Measurements from ENCODE around the gene CPNE7. TPM values are rescaled to one million over a fixed set of nuclear protein-coding genes. Genes with fewer than 3 reads are reported as not detected.

CPNE7 gene
- 5.1 and 17.0 TPM in 2 replicates for total RNA-seq (2014; rRNA removed; shearing (Covaris generic))

GRCh38 chr16:89575247-89576152 is at the start of gene CPNE7:
CPNE7 (plus strand) TSS chr16:89575758; CDS start chr16:89575898, 140 bp downstream.
- in situ Hi-C loops (cut with HindIII; ENCODE audit: low sequenced_read_pairs) = no loop called here
- DNase-seq (ENCODE audit: low spot score) = no peak

- DNase-seq (ENCODE audit: low spot score) = no peak
- in situ Hi-C loops (cut with HindIII; ENCODE audit: low sequenced_read_pairs) = no loop called here
Observed at GRCh38 chr16:89529097-89529496, 46.5 kb upstream of the CPNE7 start.

DNA sequence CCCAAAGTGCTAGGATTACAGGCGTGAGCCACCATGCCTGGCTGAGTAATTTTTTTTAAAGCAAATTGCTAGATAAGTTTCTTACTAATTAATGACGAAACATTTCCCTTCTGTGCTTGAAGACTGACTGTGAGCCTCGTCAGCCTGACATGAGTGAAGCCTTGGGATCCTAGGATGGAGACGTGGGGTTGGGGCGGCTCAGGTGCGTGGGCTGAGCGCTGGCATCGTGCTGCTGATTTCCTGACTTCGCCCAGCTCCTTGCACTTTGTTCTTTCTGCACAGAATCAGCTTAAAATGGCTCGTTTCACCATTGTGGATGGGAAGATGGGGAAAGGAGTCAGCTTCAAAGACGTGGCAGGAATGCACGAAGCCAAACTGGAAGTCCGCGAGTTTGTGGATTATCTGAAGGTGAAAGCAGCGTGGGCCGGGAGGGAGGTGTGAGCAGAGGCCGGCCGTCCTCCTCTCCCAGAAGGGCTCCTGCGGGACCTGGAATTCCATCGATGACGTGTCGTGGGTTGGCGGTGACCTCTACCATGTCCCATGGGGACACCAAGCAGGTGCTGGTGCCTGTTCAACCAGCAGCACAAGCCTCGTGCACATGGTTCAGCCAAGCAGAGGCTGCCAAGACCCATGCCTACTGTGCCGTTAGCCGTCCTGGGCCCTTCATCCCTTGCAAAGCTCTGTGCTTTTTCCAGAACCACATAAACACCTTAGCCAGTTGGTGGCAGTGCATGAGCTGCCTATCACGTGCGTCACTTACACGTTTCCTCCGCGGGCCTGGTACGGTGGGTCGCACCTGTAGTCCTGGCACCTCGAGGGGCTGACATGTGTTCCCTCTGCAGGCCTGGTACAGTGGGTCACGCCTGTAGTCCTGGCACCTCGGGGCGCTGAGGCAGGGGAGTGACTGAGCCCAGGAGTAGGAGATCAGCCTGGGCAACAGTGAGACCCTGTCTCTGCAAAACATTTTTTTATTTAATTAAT is 44.9 kb upstream of the CPNE7 start:
- in situ Hi-C loops (cut with HindIII; ENCODE audit: low sequenced_read_pairs) = no loop called here

DNA sequence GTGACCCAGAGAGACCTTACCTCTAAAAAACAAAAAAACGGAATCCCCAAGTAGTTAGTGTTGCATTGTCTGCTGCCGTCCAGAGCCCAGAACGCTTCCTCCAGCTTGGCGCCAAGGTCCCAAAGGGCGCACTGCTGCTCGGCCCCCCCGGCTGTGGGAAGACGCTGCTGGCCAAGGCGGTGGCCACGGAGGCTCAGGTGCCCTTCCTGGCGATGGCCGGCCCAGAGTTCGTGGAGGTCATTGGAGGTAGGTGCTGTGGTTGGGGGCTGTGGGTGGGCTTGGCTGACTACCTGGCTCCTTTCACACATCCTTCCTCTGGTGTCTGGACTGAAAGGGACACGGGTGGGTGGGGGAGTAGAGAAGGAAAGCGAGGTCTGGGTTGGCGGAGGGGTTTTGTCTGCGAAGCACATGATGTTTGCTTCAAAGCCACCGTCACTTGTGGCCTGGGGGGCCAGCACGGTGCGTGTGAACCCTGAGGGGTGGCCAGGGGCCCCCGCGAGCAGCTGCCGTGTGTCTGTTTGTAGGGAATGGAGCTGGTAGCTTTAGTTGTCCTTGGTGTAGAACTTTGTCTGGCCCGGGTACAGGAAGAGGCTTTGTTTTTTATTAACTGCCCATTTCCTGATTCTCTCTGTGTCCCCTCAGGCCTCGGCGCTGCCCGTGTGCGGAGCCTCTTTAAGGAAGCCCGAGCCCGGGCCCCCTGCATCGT is 43.6 kb upstream of the CPNE7 start:
- in situ Hi-C loops (cut with HindIII; ENCODE audit: low sequenced_read_pairs) = no loop called here
- DNase-seq (ENCODE audit: low spot score) = no peak

More for the DNA sequence above, 44.9 kb upstream of the CPNE7 start:
- DNase-seq (ENCODE audit: low spot score) = no peak

DNA sequence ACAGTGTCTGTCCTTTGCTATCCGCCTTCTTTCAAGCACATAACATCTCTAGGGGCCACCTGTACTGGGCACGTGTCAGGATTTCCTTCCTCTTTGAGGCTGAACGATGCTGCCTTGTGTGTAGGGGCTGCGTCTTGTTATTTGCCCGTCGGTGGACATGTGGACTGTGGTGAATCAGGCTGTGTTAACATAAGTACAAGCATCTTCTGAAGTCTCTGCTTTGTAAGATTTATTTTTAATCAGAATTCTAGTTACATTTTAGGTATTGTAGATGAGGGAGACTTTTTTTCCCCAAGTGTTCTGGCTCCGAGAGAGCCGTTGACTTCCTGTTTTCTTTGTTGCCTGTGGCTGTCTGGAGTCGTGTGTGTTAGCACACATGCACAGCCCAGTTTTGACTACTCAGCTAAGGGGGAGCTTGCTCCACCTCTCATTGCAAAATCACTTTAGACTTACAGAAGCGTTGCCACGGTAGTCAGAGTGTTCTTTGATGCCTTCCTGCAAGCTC is 41.3 kb upstream of the CPNE7 start:
- DNase-seq (ENCODE audit: low spot score) = no peak
- in situ Hi-C loops (cut with HindIII; ENCODE audit: low sequenced_read_pairs) = no loop called here

- in situ Hi-C loops (cut with HindIII; ENCODE audit: low sequenced_read_pairs) = no loop called here
- DNase-seq (ENCODE audit: low spot score) = no peak
Observed at GRCh38 chr16:89536371-89536770, 39.2 kb upstream of the CPNE7 start.

- in situ Hi-C loops (cut with HindIII; ENCODE audit: low sequenced_read_pairs) = no loop called here
- DNase-seq (ENCODE audit: low spot score) = no peak
Observed at GRCh38 chr16:89536886-89537548, 38.5 kb upstream of the CPNE7 start.

DNA sequence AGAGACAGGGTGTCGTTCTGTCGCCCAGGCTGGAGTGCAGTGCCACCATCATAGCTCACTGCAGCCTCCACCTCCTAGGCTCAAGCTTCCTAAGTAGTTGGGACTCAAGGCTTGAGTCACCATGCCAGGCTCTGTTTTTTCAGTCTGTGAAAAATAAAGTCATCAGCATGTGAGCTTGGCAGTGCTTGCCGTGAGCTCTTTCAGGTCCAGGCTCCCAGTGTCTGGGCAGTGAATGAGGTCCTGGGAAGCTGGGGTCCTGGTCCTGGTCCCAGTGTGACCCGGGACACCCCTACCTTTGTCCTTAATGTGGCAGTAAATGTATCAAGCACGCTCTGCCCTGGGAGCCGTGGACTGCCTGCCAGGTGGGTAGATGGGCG is 38.0 kb upstream of the CPNE7 start:
- in situ Hi-C loops (cut with HindIII; ENCODE audit: low sequenced_read_pairs) = no loop called here
- DNase-seq (ENCODE audit: low spot score) = no peak

- DNase-seq (ENCODE audit: low spot score) = no peak
- in situ Hi-C loops (cut with HindIII; ENCODE audit: low sequenced_read_pairs) = no loop called here
Observed at GRCh38 chr16:89538286-89538685, 37.3 kb upstream of the CPNE7 start.

DNA sequence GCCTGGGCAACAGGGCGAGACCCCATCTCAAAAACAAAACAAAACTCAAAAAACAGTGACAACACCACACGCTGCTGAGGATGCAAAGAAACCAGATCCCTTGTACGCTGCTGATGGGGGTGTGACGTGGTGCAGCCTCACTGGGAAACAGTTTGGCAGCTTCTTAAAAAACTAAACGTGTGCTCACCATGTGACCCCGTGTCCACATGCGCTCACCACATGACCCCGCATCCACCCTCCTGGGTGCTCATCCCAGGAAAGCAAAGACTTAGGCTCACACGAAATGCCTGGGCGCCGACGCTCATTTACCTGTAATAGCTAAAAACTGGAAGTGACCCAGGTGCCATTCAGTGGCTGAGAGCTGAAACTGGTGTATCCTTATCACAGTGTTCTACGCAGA is 35.0 kb upstream of the CPNE7 start:
- in situ Hi-C loops (cut with HindIII; ENCODE audit: low sequenced_read_pairs) = no loop called here

DNA sequence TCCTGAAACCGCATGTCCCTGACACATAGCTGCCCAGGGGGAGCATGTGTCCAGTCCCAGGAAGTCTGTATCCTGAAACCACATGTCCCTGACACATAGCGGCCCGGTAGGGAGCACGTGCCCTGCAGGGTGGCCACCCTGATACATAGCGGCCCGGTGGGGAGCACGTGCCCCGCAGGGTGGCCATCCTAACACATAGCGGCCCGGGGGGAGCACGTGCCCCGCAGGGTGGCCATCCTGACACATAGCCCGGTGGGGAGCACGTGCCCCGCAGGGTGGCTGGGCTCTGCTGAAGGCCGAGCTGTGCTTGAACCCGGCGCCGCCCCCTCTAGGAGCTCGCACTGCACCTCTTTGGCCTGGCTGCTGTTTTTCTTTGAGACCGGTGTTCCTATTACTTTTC is 33.8 kb upstream of the CPNE7 start:
- no peak for DNase-seq (ENCODE audit: low spot score)
- in situ Hi-C loops (cut with HindIII; ENCODE audit: low sequenced_read_pairs) = no loop called here

More for the DNA sequence above, 35.0 kb upstream of the CPNE7 start:
- DNase-seq (ENCODE audit: low spot score) = no peak

- in situ Hi-C loops (cut with HindIII; ENCODE audit: low sequenced_read_pairs) = no loop called here
- no peak for DNase-seq (ENCODE audit: low spot score)
Observed at GRCh38 chr16:89544113-89544512, 31.4 kb upstream of the CPNE7 start.

DNA sequence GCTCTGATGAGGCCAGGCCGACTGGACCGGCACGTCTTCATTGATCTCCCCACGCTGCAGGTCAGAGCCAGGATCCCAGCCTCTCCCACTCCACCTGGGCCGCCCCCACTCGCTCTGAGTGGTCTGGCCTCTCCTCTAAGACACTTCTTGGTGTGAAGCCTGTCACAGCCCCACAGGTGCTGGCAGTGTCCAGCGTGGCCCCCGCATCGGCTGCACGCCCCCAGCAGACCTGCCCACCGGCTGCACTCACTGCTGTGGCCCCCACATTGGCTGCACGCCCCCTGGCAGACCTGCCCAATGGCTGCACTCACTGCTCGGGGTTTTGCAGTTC is 30.9 kb upstream of the CPNE7 start:
- DNase-seq (ENCODE audit: low spot score) = no peak
- in situ Hi-C loops (cut with HindIII; ENCODE audit: low sequenced_read_pairs) = no loop called here

GRCh38 chr16:89545044-89545830 is 30.3 kb upstream of the CPNE7 start:
- in situ Hi-C loops (cut with HindIII; ENCODE audit: low sequenced_read_pairs) = no loop called here

GRCh38 chr16:89545831-89546574 is 29.6 kb upstream of the CPNE7 start:
- in situ Hi-C loops (cut with HindIII; ENCODE audit: low sequenced_read_pairs) = no loop called here
- DNase-seq (ENCODE audit: low spot score) = no peak

More at GRCh38 chr16:89545044-89545830, 30.3 kb upstream of the CPNE7 start:
- DNase-seq (ENCODE audit: low spot score) = no peak

DNA sequence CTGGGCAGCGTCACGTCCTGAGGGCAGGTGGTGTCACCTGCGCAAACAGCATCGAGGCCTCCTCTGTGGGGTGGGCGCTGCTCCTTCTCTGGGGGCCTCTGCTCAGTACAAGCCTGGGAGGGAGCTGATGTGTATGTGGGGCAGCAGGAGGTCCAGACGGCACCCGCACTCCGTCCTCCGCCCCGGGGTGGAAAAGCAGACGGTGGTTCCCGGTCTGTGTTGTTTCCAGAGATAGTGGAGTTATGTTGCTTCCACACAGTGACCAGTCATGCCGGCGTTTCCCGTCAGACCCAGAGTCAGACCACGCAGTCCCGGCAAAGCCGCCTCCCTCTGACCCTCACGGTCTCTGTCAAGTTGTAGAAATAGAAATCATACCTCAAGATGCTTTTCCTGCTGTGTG is 28.8 kb upstream of the CPNE7 start:
- in situ Hi-C loops (cut with HindIII; ENCODE audit: low sequenced_read_pairs) = no loop called here
- no peak for DNase-seq (ENCODE audit: low spot score)

- in situ Hi-C loops (cut with HindIII; ENCODE audit: low sequenced_read_pairs) = no loop called here
- DNase-seq (ENCODE audit: low spot score) = no peak
Observed at GRCh38 chr16:89547291-89547690, 28.3 kb upstream of the CPNE7 start.

Data from G401 (cell line).